ENCODE results near the gene B3GAT1. TPM values are rescaled to one million over a fixed set of nuclear protein-coding genes. Genes with fewer than 3 reads are reported as not detected.

B3GAT1 gene
- total and polyA plus RNA-seq, 2 donors (not counting 1 experiment from before 2014, with no cell fraction given), result 0.06 TPM; not detected in 1

DNA sequence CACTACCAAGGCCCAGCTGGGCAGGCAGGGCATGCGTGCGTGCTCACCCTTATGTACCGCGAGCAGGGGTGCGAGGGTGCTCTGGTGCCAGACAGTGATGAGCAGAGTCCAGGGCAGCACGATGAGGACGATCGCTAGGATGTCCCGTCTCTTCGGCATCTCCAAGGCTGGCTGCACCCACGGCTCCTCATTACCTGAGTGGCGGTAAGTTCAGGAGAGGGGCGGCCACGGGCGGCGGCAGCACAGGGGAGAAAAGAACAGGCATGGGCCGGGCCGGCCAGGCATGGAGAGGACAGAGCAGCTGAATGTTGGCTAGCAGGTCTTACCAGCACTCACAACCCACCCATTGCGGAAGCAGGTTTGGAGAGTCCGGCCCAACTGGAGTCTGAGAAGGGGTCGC lies 24.5 kb downstream of the B3GAT1 start:
- WGBS (ENCODE audit: insufficient coverage), result 95% methylated on average over 21 of the region's 21 CpGs
- Mint-ChIP-seq H3K4me1 (no peaks in the 10 kb centered on the region), H3K9me3 (ENCODE audit: insufficient read depth) (no peaks in the 10 kb centered on the region), H3K27me3 (peaks cover 4% of the 10 kb centered on the region), H3K4me3 (no peak overlapping the region), H3K27ac (no peak overlapping the region)
- ATAC-seq (ENCODE audit: low read depth) (no peak), DNase-seq (no peak)
- intact Hi-C loops (cut with micrococcal nuclease), result no loop called here
- Histone ChIP-seq H2AFZ (ENCODE audit: insufficient read depth, low read depth, low read length, poor library complexity, severe bottlenecking) (no peak overlapping the region), H3K4me2 (replicated peaks; ENCODE audit: low read depth, low read length, poor library complexity, severe bottlenecking) (no peak overlapping the region), H3K27me3 (replicated peaks in 1 of 4; ENCODE audit: control extremely low read depth in 1 of 4, control insufficient read depth in 3 of 4, insufficient read depth in 4 of 4, low read length in 3 of 4) (no peaks in the 10 kb centered on the region), H3K4me1 (ENCODE audit: control insufficient read depth in 2 of 2, insufficient read depth in 2 of 2, low read length in 2 of 2) (no peaks in the 10 kb centered on the region), H3K27ac (ENCODE audit: low read length in 2 of 2) (no peak overlapping the region), H3K36me3 (replicated peaks in 1 of 2; ENCODE audit: control extremely low read depth in 1 of 2, control insufficient read depth in 1 of 2, extremely low read depth in 1 of 2, insufficient read depth in 2 of 2, low read length in 1 of 2) (no peaks in the 10 kb centered on the region), H3K79me2 (ENCODE audit: control insufficient read depth, insufficient read depth, low read length) (no peaks in the 10 kb centered on the region), H3K9ac (ENCODE audit: low read length) (no peak overlapping the region), H3K4me3 (ENCODE audit: control extremely low read depth in 1 of 5, extremely low read depth in 1 of 5, insufficient read depth in 1 of 5, low read depth in 2 of 5, low read length in 4 of 5) (no peak overlapping the region), H4K20me1 (ENCODE audit: control insufficient read depth, insufficient read depth, low read length, poor library complexity, severe bottlenecking) (no peaks in the 10 kb centered on the region), H3K9me3 (ENCODE audit: control extremely low read depth in 1 of 3, control insufficient read depth in 2 of 3, insufficient read depth in 1 of 3, low read length in 2 of 3) (peaks cover 0 to 3% (median 0%) of the 10 kb centered on the region in 3 donors)
- POLR2A ChIA-PET, result no interaction called here
- CTCF ChIA-PET, result no interaction called here
- no peak for TF ChIP-seq EZH2 (IDR thresholded peaks at IDR 0.05; ENCODE audit: borderline replicate concordance, insufficient read depth, low read depth, low read length, poor library complexity, severe bottlenecking)
- TF ChIP-seq, protein P1, sequence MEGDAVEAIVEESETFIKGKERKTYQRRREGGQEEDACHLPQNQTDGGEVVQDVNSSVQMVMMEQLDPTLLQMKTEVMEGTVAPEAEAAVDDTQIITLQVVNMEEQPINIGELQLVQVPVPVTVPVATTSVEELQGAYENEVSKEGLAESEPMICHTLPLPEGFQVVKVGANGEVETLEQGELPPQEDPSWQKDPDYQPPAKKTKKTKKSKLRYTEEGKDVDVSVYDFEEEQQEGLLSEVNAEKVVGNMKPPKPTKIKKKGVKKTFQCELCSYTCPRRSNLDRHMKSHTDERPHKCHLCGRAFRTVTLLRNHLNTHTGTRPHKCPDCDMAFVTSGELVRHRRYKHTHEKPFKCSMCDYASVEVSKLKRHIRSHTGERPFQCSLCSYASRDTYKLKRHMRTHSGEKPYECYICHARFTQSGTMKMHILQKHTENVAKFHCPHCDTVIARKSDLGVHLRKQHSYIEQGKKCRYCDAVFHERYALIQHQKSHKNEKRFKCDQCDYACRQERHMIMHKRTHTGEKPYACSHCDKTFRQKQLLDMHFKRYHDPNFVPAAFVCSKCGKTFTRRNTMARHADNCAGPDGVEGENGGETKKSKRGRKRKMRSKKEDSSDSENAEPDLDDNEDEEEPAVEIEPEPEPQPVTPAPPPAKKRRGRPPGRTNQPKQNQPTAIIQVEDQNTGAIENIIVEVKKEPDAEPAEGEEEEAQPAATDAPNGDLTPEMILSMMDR (IDR thresholded peaks at IDR 0.05), result no peak

DNA sequence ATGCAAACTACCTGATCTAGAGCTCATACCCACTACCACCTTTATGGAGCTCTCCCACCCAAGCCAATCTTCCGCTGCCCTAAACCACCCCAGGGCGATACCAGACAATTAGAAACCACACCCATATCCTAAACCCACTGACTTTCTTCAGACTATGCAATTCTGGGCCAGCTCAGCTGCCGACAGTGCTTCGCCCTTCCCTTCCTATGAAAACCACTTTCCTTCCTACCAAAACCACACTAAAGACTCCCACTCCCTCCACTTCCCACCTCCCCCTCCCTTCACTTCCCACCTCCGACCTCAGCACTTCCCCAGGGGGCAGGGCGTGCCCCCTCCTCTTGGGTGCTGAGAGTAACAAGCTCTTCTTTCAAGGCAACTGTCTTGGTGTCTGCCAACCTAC lies 25.1 kb downstream of the B3GAT1 start:
- Histone ChIP-seq H3K27ac (ENCODE audit: low read length in 2 of 2) (no peak overlapping the region), H3K36me3 (replicated peaks in 1 of 2; ENCODE audit: control extremely low read depth in 1 of 2, control insufficient read depth in 1 of 2, extremely low read depth in 1 of 2, insufficient read depth in 2 of 2, low read length in 1 of 2) (no peaks in the 10 kb centered on the region), H4K20me1 (ENCODE audit: control insufficient read depth, insufficient read depth, low read length, poor library complexity, severe bottlenecking) (no peaks in the 10 kb centered on the region), H3K9me3 (ENCODE audit: control extremely low read depth in 1 of 3, control insufficient read depth in 2 of 3, insufficient read depth in 1 of 3, low read length in 2 of 3) (peaks cover 0 to 3% (median 0%) of the 10 kb centered on the region in 3 donors), H3K4me2 (replicated peaks; ENCODE audit: low read depth, low read length, poor library complexity, severe bottlenecking) (no peak overlapping the region), H3K27me3 (replicated peaks in 1 of 4; ENCODE audit: control extremely low read depth in 1 of 4, control insufficient read depth in 3 of 4, insufficient read depth in 4 of 4, low read length in 3 of 4) (no peaks in the 10 kb centered on the region), H2AFZ (ENCODE audit: insufficient read depth, low read depth, low read length, poor library complexity, severe bottlenecking) (no peak overlapping the region), H3K4me1 (ENCODE audit: control insufficient read depth in 2 of 2, insufficient read depth in 2 of 2, low read length in 2 of 2) (no peaks in the 10 kb centered on the region), H3K9ac (ENCODE audit: low read length) (no peak overlapping the region), H3K79me2 (ENCODE audit: control insufficient read depth, insufficient read depth, low read length) (no peaks in the 10 kb centered on the region), H3K4me3 (ENCODE audit: control extremely low read depth in 1 of 5, extremely low read depth in 1 of 5, insufficient read depth in 1 of 5, low read depth in 2 of 5, low read length in 4 of 5) (no peak overlapping the region)
- Mint-ChIP-seq H3K4me3 (no peak overlapping the region), H3K9me3 (ENCODE audit: insufficient read depth) (no peaks in the 10 kb centered on the region), H3K4me1 (no peaks in the 10 kb centered on the region), H3K27me3 (peaks cover 4% of the 10 kb centered on the region), H3K27ac (no peak overlapping the region)
- TF ChIP-seq, protein P1 (IDR thresholded peaks at IDR 0.05), result no peak
- TF ChIP-seq EZH2 (IDR thresholded peaks at IDR 0.05; ENCODE audit: borderline replicate concordance, insufficient read depth, low read depth, low read length, poor library complexity, severe bottlenecking), result no peak
- ATAC-seq (ENCODE audit: low read depth), result no peak
- intact Hi-C loops (cut with micrococcal nuclease), result no loop called here
- DNase-seq, result no peak
- WGBS (ENCODE audit: insufficient coverage), result 5% methylated on average over 6 of the region's 6 CpGs
- POLR2A ChIA-PET, result no interaction called here
- CTCF ChIA-PET, result no interaction called here

Data from B cell (primary cell).